ENCODE data around the gene ROCK2. TPM values are rescaled to one million over a fixed set of nuclear protein-coding genes. Genes with fewer than 3 reads are reported as not detected.
A peak's percentile ranks its signal among the peaks of the same experiment; 100 is the strongest.

The ROCK2 gene
- total and polyA plus RNA-seq, 2 of the 8 experiments (the other 6 are each of a cell fraction or from before 2014, with no cell fraction given), result 2.7 to 29.0 TPM

GRCh38 chr2:11133238-11133935 is 211.0 kb downstream of the ROCK2 start:
- Histone ChIP-seq H4K8ac (ENCODE audit: extremely low read depth, insufficient read depth, low read length) (peak overlapping the region; percentile 62), H3K4ac (replicated peaks; ENCODE audit: insufficient read length, low read depth, low read length) (no peak overlapping the region), H4K91ac (replicated peaks; ENCODE audit: insufficient read length, low read length) (no peak overlapping the region), H2AK5ac (ENCODE audit: low read depth, low read length) (no peak overlapping the region), H4K5ac (ENCODE audit: insufficient read length, low read depth, low read length) (no peak overlapping the region), H2BK120ac (replicated peaks; ENCODE audit: low read depth, low read length) (no peak overlapping the region), H3K4me3 (ENCODE audit: extremely low read depth in 1 of 4, insufficient read depth in 2 of 4, low read depth in 3 of 4, low read length in 4 of 4) (peak overlapping the region; percentile 18 to 64 (median 42); a peak in 7 of 8 replicates), H3K79me2 (ENCODE audit: control insufficient read depth in 1 of 2, insufficient read depth in 2 of 2, low read length in 2 of 2) (no peaks in the 10 kb centered on the region), H3K4me1 (replicated peaks in 1 of 4; ENCODE audit: control insufficient read depth in 3 of 4, insufficient read depth in 4 of 4, low read length in 3 of 4) (peaks cover 3 to 11% (median 6%) of the 10 kb centered on the region in 4 experiments), H3K23ac (ENCODE audit: insufficient read length) (no peak overlapping the region), H3K27ac (ENCODE audit: low read depth, low read length) (0 out of 2 replicates have a peak overlapping the region, but pooled peaks have one; percentile 14), H3K79me1 (ENCODE audit: low read depth, low read length) (no peaks in the 10 kb centered on the region), H3K23me2 (ENCODE audit: low read depth, low read length) (peaks cover 6% of the 10 kb centered on the region; the same call in 1 of the 2 replicates), H3K18ac (ENCODE audit: extremely low read depth, low read length) (peak overlapping the region; percentile 38), H3K9me3 (ENCODE audit: insufficient read depth in 2 of 2, low read depth in 1 of 2, low read length in 1 of 2) (no peaks in the 10 kb centered on the region), H3K9ac (replicated peaks in 1 of 4; ENCODE audit: extremely low read depth in 1 of 4, low read depth in 3 of 4, low read length in 3 of 4) (peak overlapping the region in 2 of 4 experiments; percentile 26 to 29; a peak in 2 of 7 replicates), H3K56ac (replicated peaks; ENCODE audit: insufficient read length, low read depth, low read length) (peak overlapping the region; percentile 60), H2AFZ (ENCODE audit: low read length) (peak overlapping the region; percentile 77; the same call in 1 of the 2 replicates), H2BK15ac (ENCODE audit: low read length) (peak overlapping the region; percentile 65; the same call in 1 of the 2 replicates), H3K4me2 (ENCODE audit: insufficient read depth in 1 of 2, low read depth in 2 of 2, low read length in 2 of 2) (peak overlapping the region; percentile 48 to 82), H2BK5ac (ENCODE audit: low read depth, low read length) (no peak overlapping the region), H3K14ac (ENCODE audit: insufficient read length) (no peak overlapping the region), H3K27me3 (replicated peaks in 1 of 4; ENCODE audit: control insufficient read depth in 3 of 4, extremely low read depth in 1 of 4, insufficient read depth in 3 of 4, low read length in 3 of 4) (no peaks in the 10 kb centered on the region; a peak in 2 of 7 replicates), H4K20me1 (replicated peaks in 1 of 2; ENCODE audit: control insufficient read depth in 1 of 2, insufficient read depth in 2 of 2, low read length in 2 of 2) (no peaks in the 10 kb centered on the region), H2BK20ac (ENCODE audit: low read length) (no peak overlapping the region), H3K36me3 (ENCODE audit: control insufficient read depth in 2 of 4, insufficient read depth in 4 of 4, low read length in 3 of 4) (no peaks in the 10 kb centered on the region), H2BK12ac (ENCODE audit: low read depth, low read length) (no peak overlapping the region)
- POLR2A ChIA-PET (ENCODE audit: partially characterized antibody), result interaction anchor here (1.2 to 3.1 kb wide), 6 partner anchors 9 to 212 kb away, joined by 3 to 20 read pairs (median 4); partner anchors contain the start of genes ROCK2 and SLC66A3
- DNase-seq (ENCODE audit: low read depth in 1 of 2, low spot score in 2 of 2) (no peak), FAIRE-seq (no peak)
- TF ChIP-seq TBP (IDR thresholded peaks at IDR 0.05; ENCODE audit: low read depth, low read length), result 0 out of 2 replicates have a peak, but pooled peaks have one; percentile 7
- no peak for TF ChIP-seq EZH2 (IDR thresholded peaks at IDR 0.05; ENCODE audit: low read depth, low read length, severe bottlenecking)
- 55% methylated on average over 21 of the region's 25 CpGs; no CpG with 5 or more reads in 1 of the 2 experiments for WGBS, 2 experiments (ENCODE audit: extremely low coverage in 1 of 2, insufficient coverage in 1 of 2, insufficient read length in 1 of 2, insufficient replicate concordance in 2 of 2, low coverage in 1 of 2, low lambda C conversion rate in 2 of 2, missing lambda C conversion rate in 1 of 2)
- CTCF ChIA-PET (ENCODE audit: partially characterized antibody), result interaction anchor here (0.6 to 7.8 kb wide), 76 partner anchors 8 to 544 kb away, joined by 3 to 111 read pairs (median 5); partner anchors contain the start of genes KCNF1 and SLC66A3

Measured in H1 (cell line).